WTC11 (cell line): ENCODE measurements around the gene FAM204A. TPM values are rescaled to one million over a fixed set of nuclear protein-coding genes. Genes with fewer than 3 reads are reported as not detected.

Experiments
- ATAC-seq: fragments of 200-7000 bp; cut with Tn5 transposase; 2 replicates; pipeline ENCODE4 v1.10.0; 2021; ENCODE audit warnings: mild to moderate bottlenecking, moderate library complexity
- CTCF ChIA-PET: fragments of 300-600 bp; sonication (Branson Sonifier 250); formaldehyde crosslinking; loops from one replicate; lab custom pipeline; 2021; ENCODE audit warnings: antibody characterized with exemption; lab: Charles Lee
- POLR2A ChIA-PET: fragments of 350-600 bp; sonication (Branson Sonifier 250); formaldehyde crosslinking; loops from one replicate; lab custom pipeline; 2021; ENCODE audit warnings: antibody characterized with exemption; lab: Charles Lee
- DNase-seq: peaks from one replicate; pipeline ENCODE4 v3.0.0; 2021; ENCODE audit warnings: low spot score
- H3K27ac Mint-ChIP-seq: 2 replicates; pipeline ENCODE4 v1.8.0; 2021; ENCODE audit warnings: mixed read lengths
- H3K27me3 Mint-ChIP-seq: 2 replicates; pipeline ENCODE4 v1.8.0; 2021; ENCODE audit warnings: low read depth, mild to moderate bottlenecking, moderate library complexity, mixed read lengths
- H3K36me3 Mint-ChIP-seq: 2 replicates; pipeline ENCODE4 v1.8.0; 2021; ENCODE audit warnings: mixed read lengths
- H3K4me1 Mint-ChIP-seq: 2 replicates; pipeline ENCODE4 v1.8.0; 2022; ENCODE audit warnings: mixed read lengths
- H3K4me3 Mint-ChIP-seq: 2 replicates; pipeline ENCODE4 v1.8.0; 2021; ENCODE audit warnings: mild to moderate bottlenecking, moderate library complexity, mixed read lengths
- H3K9me3 Mint-ChIP-seq: 2 replicates; pipeline ENCODE4 v1.8.0; 2021; ENCODE audit warnings: mixed read lengths
- ATF1 ChIP-seq: sonication (generic); formaldehyde crosslinking; IDR thresholded peaks from 2 replicates; pipeline ENCODE4 v1.8.1; 2023; ENCODE audit warnings: mild to moderate bottlenecking, moderate library complexity, missing genetic modification reagents
- CBFB ChIP-seq: sonication (generic); formaldehyde crosslinking; IDR thresholded peaks from 2 replicates; pipeline ENCODE4 v1.8.1; 2022; ENCODE audit warnings: mild to moderate bottlenecking, low read depth, missing genetic modification reagents
- CREB1 ChIP-seq: sonication (generic); formaldehyde crosslinking; IDR thresholded peaks from 2 replicates; pipeline ENCODE4 v1.8.0; 2023; ENCODE audit warnings: mild to moderate bottlenecking, missing genetic modification reagents
- ETV6 ChIP-seq: sonication (generic); formaldehyde crosslinking; IDR thresholded peaks from 2 replicates; pipeline ENCODE4 v1.8.1; 2022; ENCODE audit warnings: mild to moderate bottlenecking, missing genetic modification reagents
- FOXJ3 ChIP-seq: sonication (generic); formaldehyde crosslinking; IDR thresholded peaks from 2 replicates; pipeline ENCODE4 v1.9.0; 2021; ENCODE audit warnings: missing genetic modification reagents, mild to moderate bottlenecking, borderline replicate concordance
- FOXK1 ChIP-seq: sonication (generic); formaldehyde crosslinking; IDR thresholded peaks from 2 replicates; pipeline ENCODE4 v1.8.0; 2022; ENCODE audit warnings: mild to moderate bottlenecking, moderate library complexity, missing genetic modification reagents
- GABPB1 ChIP-seq: sonication (generic); formaldehyde crosslinking; IDR thresholded peaks from 2 replicates; pipeline ENCODE4 v1.8.1; 2023; ENCODE audit warnings: mild to moderate bottlenecking, missing genetic modification reagents
- NR1H2 ChIP-seq: sonication (generic); formaldehyde crosslinking; IDR thresholded peaks from 2 replicates; pipeline ENCODE4 v1.9.0; 2021; ENCODE audit warnings: mild to moderate bottlenecking, moderate library complexity, missing genetic modification reagents
- OVOL2 ChIP-seq: fragments of 250-450 bp; sonication (Bioruptor Pico); IDR thresholded peaks from 2 replicates; pipeline ENCODE4 v1.9.0; 2021; ENCODE audit warnings: mild to moderate bottlenecking, borderline replicate concordance
- RORB ChIP-seq: fragments of 250-450 bp; sonication (Bioruptor Pico); IDR thresholded peaks from 2 replicates; pipeline ENCODE4 v1.9.0; 2021; ENCODE audit warnings: mild to moderate bottlenecking
- SMAD4 ChIP-seq: sonication (generic); formaldehyde crosslinking; IDR thresholded peaks from 2 replicates; pipeline ENCODE4 v1.8.0; 2022; ENCODE audit warnings: mild to moderate bottlenecking, missing genetic modification reagents
- SP1 ChIP-seq: sonication (generic); formaldehyde crosslinking; conservative IDR thresholded peaks from 2 replicates; pipeline ENCODE4 v1.8.1; 2022; ENCODE audit warnings: missing genetic modification reagents
- TEAD1 ChIP-seq: sonication (generic); formaldehyde crosslinking; IDR thresholded peaks from 2 replicates; pipeline ENCODE4 v1.8.0; 2022; ENCODE audit warnings: mild to moderate bottlenecking, missing genetic modification reagents
- ZNF121 ChIP-seq: sonication (generic); formaldehyde crosslinking; IDR thresholded peaks from 2 replicates; pipeline ENCODE4 v1.8.0; 2023; ENCODE audit warnings: missing genetic modification reagents
- ZNF138 ChIP-seq: sonication (generic); formaldehyde crosslinking; conservative IDR thresholded peaks from 2 replicates; pipeline ENCODE4 v1.8.1; 2022; ENCODE audit warnings: mild to moderate bottlenecking, moderate library complexity, missing genetic modification reagents
- ZNF317 ChIP-seq: sonication (generic); formaldehyde crosslinking; IDR thresholded peaks from 2 replicates; pipeline ENCODE4 v1.8.1; 2023; ENCODE audit warnings: low read depth, mild to moderate bottlenecking, moderate library complexity, missing genetic modification reagents, borderline replicate concordance
- ZNF671 ChIP-seq: fragments of 250-450 bp; sonication (Bioruptor Pico); IDR thresholded peaks from 2 replicates; pipeline ENCODE4 v1.8.0; 2021; ENCODE audit warnings: mild to moderate bottlenecking
- total RNA-seq: library from RNA; stranded (reverse); gene quantifications from 3 replicates; pipeline ENCODE4 v1.2.3, GENCODE V29; 2021
- TF ChIP-seq, protein P1 (sequence below): fragments of 250-450 bp; sonication (Bioruptor Pico); IDR thresholded peaks from 2 replicates; pipeline ENCODE4 v1.9.0; 2021; ENCODE audit warnings: mild to moderate bottlenecking
- TF ChIP-seq, protein P2 (sequence below): sonication (generic); formaldehyde crosslinking; IDR thresholded peaks from 2 replicates; pipeline ENCODE4 v1.8.0; 2022; ENCODE audit warnings: mild to moderate bottlenecking, missing genetic modification reagents
- TF ChIP-seq, protein P3 (sequence below): sonication (generic); formaldehyde crosslinking; IDR thresholded peaks from 2 replicates; pipeline ENCODE4 v1.8.0; 2022; ENCODE audit warnings: mild to moderate bottlenecking, missing genetic modification reagents
- TF ChIP-seq, protein P4 (sequence below): sonication (generic); formaldehyde crosslinking; IDR thresholded peaks from 2 replicates; pipeline ENCODE4 v1.8.1; 2023; ENCODE audit warnings: mild to moderate bottlenecking, missing genetic modification reagents
- TF ChIP-seq, protein P5 (sequence below): fragments of 250-450 bp; sonication (Bioruptor Pico); conservative IDR thresholded peaks from 2 replicates; pipeline ENCODE4 v1.9.0; 2021; ENCODE audit warnings: mild to moderate bottlenecking
- TF ChIP-seq, protein P6 (sequence below): sonication (generic); formaldehyde crosslinking; conservative IDR thresholded peaks from 2 replicates; pipeline ENCODE4 v1.8.1; 2022; ENCODE audit warnings: mild to moderate bottlenecking, missing genetic modification reagents
- TF ChIP-seq, protein P7 (sequence below): sonication (generic); formaldehyde crosslinking; IDR thresholded peaks from 2 replicates; pipeline ENCODE4 v1.8.1; 2022; ENCODE audit warnings: missing genetic modification reagents, borderline replicate concordance

The FAM204A gene
- total RNA-seq, 1 experiment from 2014 or later = 33.3 TPM

DNA sequence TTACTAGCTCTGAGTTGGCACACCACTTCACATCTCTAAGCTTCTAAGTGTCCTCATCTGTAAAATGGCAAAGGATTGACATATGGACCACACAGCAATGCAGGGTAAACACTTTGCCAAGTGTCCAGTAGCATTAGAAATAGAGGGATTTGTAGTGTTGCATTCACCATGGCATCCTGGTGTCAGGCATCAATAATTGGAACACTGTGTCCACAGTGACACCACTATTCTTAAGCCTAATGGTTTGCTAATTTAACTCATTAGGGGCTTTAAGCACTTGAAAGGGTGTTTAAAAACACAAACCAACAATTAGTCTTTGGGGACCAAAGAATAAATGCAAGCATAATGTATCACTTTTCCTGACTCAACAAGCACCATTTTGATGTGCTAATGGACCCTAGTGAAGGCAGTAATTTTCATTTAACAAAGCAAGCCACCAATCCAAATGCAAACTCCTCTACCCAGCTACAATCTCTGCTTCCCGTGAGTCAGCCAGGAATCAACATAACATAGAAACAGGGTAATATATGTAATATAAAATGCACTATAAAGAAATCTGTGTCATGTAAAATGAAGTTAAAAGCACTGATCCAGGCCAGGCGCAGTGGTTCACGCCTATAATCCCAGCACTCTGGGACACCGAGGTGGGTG, 75.9 kb downstream of the FAM204A start:
- POLR2A ChIA-PET = no interaction called here
- CTCF ChIA-PET = interaction anchor here (0.7 to 2.6 kb wide), 6 partner anchors 9 to 769 kb away, joined by 3 to 17 read pairs (median 7); no protein-coding TSS in a partner anchor

DNA sequence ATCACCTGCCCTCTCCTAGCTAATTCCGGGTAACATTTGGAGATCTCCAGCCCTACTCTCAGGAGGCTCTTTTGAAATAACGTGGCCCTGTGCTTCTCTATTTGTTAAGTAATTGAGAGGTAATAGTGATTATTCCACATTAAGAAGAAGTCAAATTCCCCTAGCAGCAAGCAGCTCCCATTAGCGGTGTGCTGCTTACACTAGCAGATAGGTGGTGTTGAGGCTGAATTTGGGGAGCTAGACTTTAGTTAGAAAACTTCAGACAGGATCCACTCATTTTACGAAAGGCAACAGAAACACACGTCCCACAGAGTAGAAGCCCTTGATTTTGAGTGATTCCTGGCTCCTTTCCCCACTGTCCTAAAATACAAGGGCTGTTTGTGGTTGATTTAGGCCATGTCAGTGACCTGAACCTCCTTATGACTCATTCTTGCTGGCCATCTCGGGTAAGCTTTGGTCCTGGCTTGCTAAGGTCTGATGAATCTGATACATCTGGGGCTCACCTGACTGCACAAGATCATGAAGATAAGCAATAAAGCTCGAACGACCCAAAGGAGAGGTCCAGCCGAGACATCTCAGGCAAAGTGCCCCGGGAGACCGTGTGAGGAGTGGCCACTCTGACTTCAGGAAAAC, 77.2 kb downstream of the FAM204A start:
- ATAC-seq (no peak), DNase-seq (no peak)
- ChIA-PET CTCF (interaction anchor here (0.6 to 2.6 kb wide), 7 partner anchors 24 to 822 kb away, joined by 3 to 17 read pairs (median 7); no protein-coding TSS in a partner anchor), POLR2A (no interaction called here)
- Mint-ChIP-seq H3K9me3 (no peaks in the 10 kb centered on the region), H3K36me3 (no peaks in the 10 kb centered on the region), H3K27ac (no peak overlapping the region), H3K4me1 (peaks cover 20% of the 10 kb centered on the region), H3K4me3 (no peak overlapping the region), H3K27me3 (peaks cover 100% of the 10 kb centered on the region)
- TF ChIP-seq, protein P1, sequence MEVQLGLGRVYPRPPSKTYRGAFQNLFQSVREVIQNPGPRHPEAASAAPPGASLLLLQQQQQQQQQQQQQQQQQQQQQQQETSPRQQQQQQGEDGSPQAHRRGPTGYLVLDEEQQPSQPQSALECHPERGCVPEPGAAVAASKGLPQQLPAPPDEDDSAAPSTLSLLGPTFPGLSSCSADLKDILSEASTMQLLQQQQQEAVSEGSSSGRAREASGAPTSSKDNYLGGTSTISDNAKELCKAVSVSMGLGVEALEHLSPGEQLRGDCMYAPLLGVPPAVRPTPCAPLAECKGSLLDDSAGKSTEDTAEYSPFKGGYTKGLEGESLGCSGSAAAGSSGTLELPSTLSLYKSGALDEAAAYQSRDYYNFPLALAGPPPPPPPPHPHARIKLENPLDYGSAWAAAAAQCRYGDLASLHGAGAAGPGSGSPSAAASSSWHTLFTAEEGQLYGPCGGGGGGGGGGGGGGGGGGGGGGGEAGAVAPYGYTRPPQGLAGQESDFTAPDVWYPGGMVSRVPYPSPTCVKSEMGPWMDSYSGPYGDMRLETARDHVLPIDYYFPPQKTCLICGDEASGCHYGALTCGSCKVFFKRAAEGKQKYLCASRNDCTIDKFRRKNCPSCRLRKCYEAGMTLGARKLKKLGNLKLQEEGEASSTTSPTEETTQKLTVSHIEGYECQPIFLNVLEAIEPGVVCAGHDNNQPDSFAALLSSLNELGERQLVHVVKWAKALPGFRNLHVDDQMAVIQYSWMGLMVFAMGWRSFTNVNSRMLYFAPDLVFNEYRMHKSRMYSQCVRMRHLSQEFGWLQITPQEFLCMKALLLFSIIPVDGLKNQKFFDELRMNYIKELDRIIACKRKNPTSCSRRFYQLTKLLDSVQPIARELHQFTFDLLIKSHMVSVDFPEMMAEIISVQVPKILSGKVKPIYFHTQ (CRISPR knock-in tag) = no peak
- TF ChIP-seq ATF1 (CRISPR knock-in tag) (no peak), OVOL2 (CRISPR knock-in tag) (no peak), FOXK1 (CRISPR knock-in tag) (no peak), ETV6 (CRISPR knock-in tag) (no peak), SP1 (CRISPR knock-in tag) (no peak), ZNF317 (CRISPR knock-in tag) (no peak), GABPB1 (no peak), ZNF138 (no peak), CBFB (CRISPR knock-in tag) (no peak)
- TF ChIP-seq, protein P2, sequence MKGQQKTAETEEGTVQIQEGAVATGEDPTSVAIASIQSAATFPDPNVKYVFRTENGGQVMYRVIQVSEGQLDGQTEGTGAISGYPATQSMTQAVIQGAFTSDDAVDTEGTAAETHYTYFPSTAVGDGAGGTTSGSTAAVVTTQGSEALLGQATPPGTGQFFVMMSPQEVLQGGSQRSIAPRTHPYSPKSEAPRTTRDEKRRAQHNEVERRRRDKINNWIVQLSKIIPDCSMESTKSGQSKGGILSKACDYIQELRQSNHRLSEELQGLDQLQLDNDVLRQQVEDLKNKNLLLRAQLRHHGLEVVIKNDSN (CRISPR knock-in tag) = no peak
- TF ChIP-seq, protein P3, sequence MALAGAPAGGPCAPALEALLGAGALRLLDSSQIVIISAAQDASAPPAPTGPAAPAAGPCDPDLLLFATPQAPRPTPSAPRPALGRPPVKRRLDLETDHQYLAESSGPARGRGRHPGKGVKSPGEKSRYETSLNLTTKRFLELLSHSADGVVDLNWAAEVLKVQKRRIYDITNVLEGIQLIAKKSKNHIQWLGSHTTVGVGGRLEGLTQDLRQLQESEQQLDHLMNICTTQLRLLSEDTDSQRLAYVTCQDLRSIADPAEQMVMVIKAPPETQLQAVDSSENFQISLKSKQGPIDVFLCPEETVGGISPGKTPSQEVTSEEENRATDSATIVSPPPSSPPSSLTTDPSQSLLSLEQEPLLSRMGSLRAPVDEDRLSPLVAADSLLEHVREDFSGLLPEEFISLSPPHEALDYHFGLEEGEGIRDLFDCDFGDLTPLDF (CRISPR knock-in tag) = no peak
- TF ChIP-seq, protein P4, sequence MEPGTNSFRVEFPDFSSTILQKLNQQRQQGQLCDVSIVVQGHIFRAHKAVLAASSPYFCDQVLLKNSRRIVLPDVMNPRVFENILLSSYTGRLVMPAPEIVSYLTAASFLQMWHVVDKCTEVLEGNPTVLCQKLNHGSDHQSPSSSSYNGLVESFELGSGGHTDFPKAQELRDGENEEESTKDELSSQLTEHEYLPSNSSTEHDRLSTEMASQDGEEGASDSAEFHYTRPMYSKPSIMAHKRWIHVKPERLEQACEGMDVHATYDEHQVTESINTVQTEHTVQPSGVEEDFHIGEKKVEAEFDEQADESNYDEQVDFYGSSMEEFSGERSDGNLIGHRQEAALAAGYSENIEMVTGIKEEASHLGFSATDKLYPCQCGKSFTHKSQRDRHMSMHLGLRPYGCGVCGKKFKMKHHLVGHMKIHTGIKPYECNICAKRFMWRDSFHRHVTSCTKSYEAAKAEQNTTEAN (CRISPR knock-in tag) = no peak
- TF ChIP-seq, protein P5, sequence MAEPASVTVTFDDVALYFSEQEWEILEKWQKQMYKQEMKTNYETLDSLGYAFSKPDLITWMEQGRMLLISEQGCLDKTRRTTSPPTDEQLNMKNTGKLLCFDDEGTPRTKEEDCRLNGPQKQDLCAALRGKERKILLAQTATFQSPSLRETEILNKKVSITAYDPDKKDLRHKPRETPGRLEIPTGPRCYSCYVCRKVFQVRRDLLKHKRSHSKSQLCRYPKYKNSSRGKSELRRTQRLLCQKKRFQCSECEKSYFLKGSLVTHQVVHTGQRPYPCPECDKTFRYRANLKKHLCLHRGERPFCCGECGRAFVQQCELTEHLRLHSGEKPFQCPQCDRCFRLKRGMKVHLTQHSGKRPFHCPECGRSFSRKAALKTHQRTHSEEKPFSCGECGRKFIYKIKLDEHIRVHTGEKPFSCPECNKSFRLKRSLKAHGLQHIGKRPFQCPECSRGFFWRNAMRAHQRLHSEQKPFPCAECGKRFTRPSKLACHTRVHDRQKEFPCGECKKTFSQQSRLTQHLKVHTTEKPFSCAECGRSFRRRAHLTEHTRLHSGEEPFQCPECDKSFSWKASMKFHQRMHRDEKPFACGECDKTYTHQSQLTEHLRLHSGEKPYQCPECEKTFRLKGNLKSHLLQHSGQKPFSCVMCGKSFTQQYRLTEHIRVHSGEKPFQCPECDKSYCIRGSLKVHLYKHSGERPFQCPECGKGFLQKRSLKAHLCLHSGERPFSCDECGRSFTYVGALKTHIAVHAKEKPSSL (CRISPR knock-in tag) = no peak

More for the DNA sequence above, 75.9 kb downstream of the FAM204A start:
- ATAC-seq = peak; percentile 56; the same call in 1 of the 2 replicates
- Mint-ChIP-seq H3K27ac (no peak overlapping the region), H3K9me3 (no peaks in the 10 kb centered on the region), H3K36me3 (no peaks in the 10 kb centered on the region), H3K4me3 (no peak overlapping the region), H3K27me3 (peaks cover 100% of the 10 kb centered on the region), H3K4me1 (peaks cover 26% of the 10 kb centered on the region)
- TF ChIP-seq GABPB1 (no peak), RORB (CRISPR knock-in tag) (no peak), ZNF671 (CRISPR knock-in tag) (no peak), ETV6 (CRISPR knock-in tag) (no peak), TEAD1 (CRISPR knock-in tag) (no peak), ZNF121 (CRISPR knock-in tag) (no peak), FOXJ3 (CRISPR knock-in tag) (no peak), CREB1 (no peak), SMAD4 (CRISPR knock-in tag) (no peak), NR1H2 (CRISPR knock-in tag) (no peak)
- TF ChIP-seq, protein P4 (CRISPR knock-in tag) = no peak
- TF ChIP-seq, protein P6, sequence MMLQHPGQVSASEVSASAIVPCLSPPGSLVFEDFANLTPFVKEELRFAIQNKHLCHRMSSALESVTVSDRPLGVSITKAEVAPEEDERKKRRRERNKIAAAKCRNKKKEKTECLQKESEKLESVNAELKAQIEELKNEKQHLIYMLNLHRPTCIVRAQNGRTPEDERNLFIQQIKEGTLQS (CRISPR knock-in tag) = no peak
- TF ChIP-seq, protein P7, sequence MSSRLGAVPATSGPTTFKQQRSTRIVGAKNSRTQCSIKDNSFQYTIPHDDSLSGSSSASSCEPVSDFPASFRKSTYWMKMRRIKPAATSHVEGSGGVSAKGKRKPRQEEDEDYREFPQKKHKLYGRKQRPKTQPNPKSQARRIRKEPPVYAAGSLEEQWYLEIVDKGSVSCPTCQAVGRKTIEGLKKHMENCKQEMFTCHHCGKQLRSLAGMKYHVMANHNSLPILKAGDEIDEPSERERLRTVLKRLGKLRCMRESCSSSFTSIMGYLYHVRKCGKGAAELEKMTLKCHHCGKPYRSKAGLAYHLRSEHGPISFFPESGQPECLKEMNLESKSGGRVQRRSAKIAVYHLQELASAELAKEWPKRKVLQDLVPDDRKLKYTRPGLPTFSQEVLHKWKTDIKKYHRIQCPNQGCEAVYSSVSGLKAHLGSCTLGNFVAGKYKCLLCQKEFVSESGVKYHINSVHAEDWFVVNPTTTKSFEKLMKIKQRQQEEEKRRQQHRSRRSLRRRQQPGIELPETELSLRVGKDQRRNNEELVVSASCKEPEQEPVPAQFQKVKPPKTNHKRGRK = no peak
- no peak for DNase-seq
